HG03064 (cell line): ENCODE measurements around the gene MCHR1.
"Not testable (repeated sequence)": the region's sequence is repeated elsewhere in the genome, so short reads cannot be mapped to it uniquely, and the experiment has no call there.

Experiments used
- ATAC-seq: cut with Tn5 transposase; IDR thresholded peaks from one replicate; pipeline ENCODE4 v1.9.1; 2021; ENCODE audit warnings: low read depth; ENCODE audit not compliant: unreplicated experiment

Gene MCHR1

GRCh38 chr22:40684728-40685127 is 5.4 kb downstream of the MCHR1 start:
- ATAC-seq: no peak

GRCh38 chr22:40685406-40685805 is 6.1 kb downstream of the MCHR1 start:
- ATAC-seq: no peak

- ATAC-seq: no peak
Observed at GRCh38 chr22:40687706-40688105, 8.4 kb downstream of the MCHR1 start.

GRCh38 chr22:40690370-40690769 is 11.1 kb downstream of the MCHR1 start:
- no peak for ATAC-seq

GRCh38 chr22:40691532-40691931 is 12.2 kb downstream of the MCHR1 start:
- ATAC-seq: no peak

GRCh38 chr22:40694411-40694810 is 15.1 kb downstream of the MCHR1 start:
- no peak for ATAC-seq

GRCh38 chr22:40701274-40701673 is 22.0 kb downstream of the MCHR1 start:
- ATAC-seq: no peak

- ATAC-seq: no peak
Observed at GRCh38 chr22:40703174-40703573, 23.9 kb downstream of the MCHR1 start.

GRCh38 chr22:40703736-40704135 is 24.5 kb downstream of the MCHR1 start:
- no peak for ATAC-seq

- ATAC-seq: no peak
Observed at GRCh38 chr22:40705918-40706682, 26.8 kb downstream of the MCHR1 start.

- no peak for ATAC-seq
Observed at GRCh38 chr22:40707154-40707553, 27.9 kb downstream of the MCHR1 start.

GRCh38 chr22:40708177-40708576 is 28.9 kb downstream of the MCHR1 start:
- ATAC-seq: no peak

GRCh38 chr22:40709752-40710413 is 30.6 kb downstream of the MCHR1 start:
- ATAC-seq: no peak

GRCh38 chr22:40712311-40712710 is 33.0 kb downstream of the MCHR1 start:
- no peak for ATAC-seq

GRCh38 chr22:40714499-40715337 is 35.4 kb downstream of the MCHR1 start:
- ATAC-seq: no peak

GRCh38 chr22:40716116-40716515 is 36.8 kb downstream of the MCHR1 start:
- no peak for ATAC-seq

- not testable (repeated sequence) for ATAC-seq
Observed at GRCh38 chr22:40717657-40718056, 38.4 kb downstream of the MCHR1 start.

- ATAC-seq: no peak
Observed at GRCh38 chr22:40718250-40719204, 39.2 kb downstream of the MCHR1 start.

- no peak for ATAC-seq
Observed at GRCh38 chr22:40719599-40719998, 40.3 kb downstream of the MCHR1 start.

GRCh38 chr22:40720156-40720537 is 40.9 kb downstream of the MCHR1 start:
- not testable (repeated sequence) for ATAC-seq
